Sigmoid colon (tissue), 7 donors: ENCODE measurements around the gene ELMOD3. TPM values are rescaled to one million over a fixed set of nuclear protein-coding genes. Genes with fewer than 3 reads are reported as not detected.

ENCODE experiments used
- DNase-seq: peaks from one replicate; pipeline ENCODE4 v3.0.0-alpha.2; 2019
- H3K27ac ChIP-seq, 4 donors: fragments of 200-600 bp; sonication (generic); one replicate each; pipeline ENCODE4 v1.5.1; 2016 to 2019; ENCODE audit warnings: mild to moderate bottlenecking in 1 of 4
- H3K27me3 ChIP-seq, 3 donors: fragments of 200-600 bp; sonication (generic); one replicate each; pipeline ENCODE4 v1.5.1; 2019; ENCODE audit warnings: mild to moderate bottlenecking in 1 of 3
- H3K36me3 ChIP-seq, 4 donors: fragments of 200-600 bp; sonication (generic); one replicate each; pipeline ENCODE4 v1.5.1; 2016 to 2019
- H3K4me1 ChIP-seq, 4 donors: fragments of 200-600 bp; sonication (generic); one replicate each; pipeline ENCODE4 v1.5.1; 2017 to 2019
- H3K4me3 ChIP-seq, 4 donors: fragments of 200-600 bp; sonication (generic); one replicate each; pipeline ENCODE4 v1.5.1; 2017 to 2019; ENCODE audit warnings: mild to moderate bottlenecking in 2 of 4, moderate library complexity in 1 of 4
- H3K9me3 ChIP-seq, 4 donors: fragments of 200-600 bp in 3 of 4; sonication (generic) in 3 of 4; one replicate each; pipeline versions ENCODE4 v1.5.1 to v1.6.1; 2013 to 2019
- EP300 ChIP-seq, 4 donors: sonication (generic); formaldehyde crosslinking; IDR thresholded peaks; one replicate each; pipeline ENCODE4 v1.6.1; 2017; ENCODE audit warnings: antibody characterized with exemption in 4 of 4
- POLR2A ChIP-seq, 2 donors: fragments of 450-650 bp; IDR thresholded peaks; one replicate each; pipeline ENCODE4 v1.6.1; 2016; ENCODE audit warnings: antibody characterized with exemption in 2 of 2, mild to moderate bottlenecking in 2 of 2, moderate library complexity in 2 of 2
- POLR2AphosphoS5 ChIP-seq, 4 donors: sonication (generic); formaldehyde crosslinking; IDR thresholded peaks; one replicate each; pipeline ENCODE4 v1.6.1; 2017; ENCODE audit warnings: antibody characterized with exemption in 4 of 4
- WGBS, 2 donors: extraction: QIAGEN DNeasy Blood & Tissue Kit; methylation state at CpG; one replicate each; pipeline ENCODE4 v1.1.7; 2013; 5-methylcytosine and 5-hydroxymethylcytosine counted together
- intact Hi-C: fragments of 100-400 bp; cut with DNase I; formaldehyde crosslinking; loops from one replicate; pipeline ENCODE4 v1.15.1; 2023
- polyA plus RNA-seq, 3 donors: library from polyadenylated mRNA; stranded (reverse); fragments of 200-250 nt; gene quantifications; one replicate each; pipeline ENCODE4 v1.2.3, GENCODE V29; 2013
- total RNA-seq, 4 donors: library from RNA; depleted of rRNA; stranded (reverse); fragments of >200 nt; gene quantifications; one replicate each; pipeline ENCODE4 v1.1.0, GENCODE V29; 2016
- TF ChIP-seq, protein P1 (sequence below), 4 experiments: fragments of 450-650 bp in 3 of 4; fragments of 200-600 bp in 1 of 4; IDR thresholded peaks; one replicate each; pipeline ENCODE4 v1.5.1; 2016 to 2019; ENCODE audit warnings: antibody characterized with exemption in 4 of 4, mild to moderate bottlenecking in 3 of 4, moderate library complexity in 2 of 4
- donor health status: healthy with polysubstance abuse.
- donor health status: Bipolar disorder and iron deficiency.
- donor health status: healthy.

The ELMOD3 gene
- total and polyA plus RNA-seq, 7 donors = 11.6 to 26.3 (median 19.7) TPM

DNA sequence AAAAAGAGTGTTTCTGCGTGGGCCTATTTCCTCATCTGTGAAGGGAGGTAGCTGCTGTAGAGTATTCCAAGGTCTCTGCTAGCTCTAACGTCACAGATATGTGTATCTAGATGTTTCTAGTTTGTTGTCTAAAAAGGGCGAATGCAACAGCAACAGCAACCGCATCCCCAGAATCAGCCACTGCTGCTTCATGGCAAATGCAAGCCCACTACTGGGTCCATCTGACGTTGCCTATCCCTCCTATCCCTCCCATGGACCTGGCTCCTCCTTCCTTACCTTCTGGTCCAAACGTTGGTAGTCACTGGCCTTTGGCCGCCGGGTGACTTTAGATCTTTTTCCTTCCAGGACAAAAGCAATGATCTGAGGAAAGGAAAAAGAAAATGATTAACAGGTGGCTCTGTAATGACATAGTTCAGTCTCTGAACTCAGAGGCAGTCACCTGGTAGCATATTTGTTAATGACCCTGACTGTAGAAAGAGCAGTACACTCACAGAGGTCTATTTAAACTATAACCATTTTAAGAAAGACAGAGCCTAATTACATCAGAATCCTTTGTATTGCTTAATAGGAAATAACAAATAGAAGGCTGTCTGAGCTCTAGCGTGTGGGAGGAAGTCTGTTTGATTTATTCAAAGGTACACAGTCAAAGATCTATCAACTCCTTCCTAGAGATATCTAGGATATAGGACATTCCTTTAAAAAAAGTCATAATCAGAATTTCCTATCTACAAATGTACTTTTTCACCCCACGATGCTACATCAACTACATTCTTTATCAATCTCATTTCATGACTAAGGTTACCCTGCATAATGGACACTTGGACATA lies 29.7 kb upstream of the ELMOD3 start:
- intact Hi-C loops = no loop called here

DNA sequence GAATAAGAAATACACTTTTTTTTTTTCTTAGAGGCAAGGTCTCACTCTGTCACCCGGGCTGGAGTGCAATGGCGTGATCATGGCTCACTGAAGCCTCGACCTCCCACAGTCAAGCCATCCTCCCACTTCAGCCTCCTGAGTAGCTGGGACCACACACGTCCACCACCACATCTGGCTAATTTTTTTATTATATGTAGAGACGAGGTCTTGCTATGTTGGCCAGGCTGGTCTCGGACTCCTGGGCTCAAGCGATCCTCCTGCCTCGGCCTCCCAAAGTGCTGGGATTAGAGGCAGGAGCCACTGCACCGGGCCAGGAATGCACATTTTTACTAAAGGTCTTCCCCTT lies 29.1 kb upstream of the ELMOD3 start:
- Histone ChIP-seq H3K27ac (no peak overlapping the region), H3K36me3 (peaks cover 9 to 53% (median 30%) of the 10 kb centered on the region in 4 donors), H3K4me1 (peaks cover 0 to 65% (median 48%) of the 10 kb centered on the region in 4 donors), H3K27me3 (no peaks in the 10 kb centered on the region), H3K9me3 (no peaks in the 10 kb centered on the region), H3K4me3 (peak overlapping the region; percentile 70 to 86 (median 71))
- intact Hi-C loops = no loop called here
- WGBS, 2 donors = 28 to 41% methylated on average over 9 of the region's 9 CpGs
- no peak for TF ChIP-seq POLR2AphosphoS5 (IDR thresholded peaks at IDR 0.05)
- TF ChIP-seq, protein P1, sequence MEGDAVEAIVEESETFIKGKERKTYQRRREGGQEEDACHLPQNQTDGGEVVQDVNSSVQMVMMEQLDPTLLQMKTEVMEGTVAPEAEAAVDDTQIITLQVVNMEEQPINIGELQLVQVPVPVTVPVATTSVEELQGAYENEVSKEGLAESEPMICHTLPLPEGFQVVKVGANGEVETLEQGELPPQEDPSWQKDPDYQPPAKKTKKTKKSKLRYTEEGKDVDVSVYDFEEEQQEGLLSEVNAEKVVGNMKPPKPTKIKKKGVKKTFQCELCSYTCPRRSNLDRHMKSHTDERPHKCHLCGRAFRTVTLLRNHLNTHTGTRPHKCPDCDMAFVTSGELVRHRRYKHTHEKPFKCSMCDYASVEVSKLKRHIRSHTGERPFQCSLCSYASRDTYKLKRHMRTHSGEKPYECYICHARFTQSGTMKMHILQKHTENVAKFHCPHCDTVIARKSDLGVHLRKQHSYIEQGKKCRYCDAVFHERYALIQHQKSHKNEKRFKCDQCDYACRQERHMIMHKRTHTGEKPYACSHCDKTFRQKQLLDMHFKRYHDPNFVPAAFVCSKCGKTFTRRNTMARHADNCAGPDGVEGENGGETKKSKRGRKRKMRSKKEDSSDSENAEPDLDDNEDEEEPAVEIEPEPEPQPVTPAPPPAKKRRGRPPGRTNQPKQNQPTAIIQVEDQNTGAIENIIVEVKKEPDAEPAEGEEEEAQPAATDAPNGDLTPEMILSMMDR (IDR thresholded peaks at IDR 0.05) = no peak
- no peak for TF ChIP-seq EP300 (IDR thresholded peaks at IDR 0.05)
- TF ChIP-seq POLR2A (IDR thresholded peaks at IDR 0.05) = no peak
- DNase-seq = no peak

More for the DNA sequence above, 29.7 kb upstream of the ELMOD3 start:
- Histone ChIP-seq H3K27me3 (no peaks in the 10 kb centered on the region), H3K4me1 (peaks cover 0 to 65% (median 49%) of the 10 kb centered on the region in 4 donors), H3K9me3 (no peaks in the 10 kb centered on the region), H3K27ac (no peak overlapping the region), H3K4me3 (peak overlapping the region in 3 of 4 donors; percentile 70 to 86 (median 70)), H3K36me3 (peaks cover 9 to 59% (median 31%) of the 10 kb centered on the region in 4 donors)
- DNase-seq = peak; percentile 53
- WGBS, 2 donors = 13 to 38% methylated on average over 10 of the region's 10 CpGs
- TF ChIP-seq, protein P1 (IDR thresholded peaks at IDR 0.05) = no peak
- TF ChIP-seq POLR2AphosphoS5 (IDR thresholded peaks at IDR 0.05) (no peak), POLR2A (IDR thresholded peaks at IDR 0.05) (no peak)

GRCh38 chr2:85326406-85327159 lies 28.0 kb upstream of the ELMOD3 start:
- Histone ChIP-seq H3K9me3 (no peaks in the 10 kb centered on the region), H3K27me3 (no peaks in the 10 kb centered on the region), H3K4me1 (peaks cover 0 to 57% (median 48%) of the 10 kb centered on the region in 4 donors), H3K27ac (peak overlapping the region; percentile 90 to 97 (median 94)), H3K36me3 (peaks cover 9 to 41% (median 27%) of the 10 kb centered on the region in 4 donors), H3K4me3 (peak overlapping the region; percentile 70 to 86 (median 71))
- no peak for DNase-seq
- intact Hi-C loops = no loop called here
- no peak for TF ChIP-seq EP300 (IDR thresholded peaks at IDR 0.05)
- TF ChIP-seq POLR2AphosphoS5 (IDR thresholded peaks at IDR 0.05) = no peak
- TF ChIP-seq, protein P1 (IDR thresholded peaks at IDR 0.05) = no peak
- no peak for TF ChIP-seq POLR2A (IDR thresholded peaks at IDR 0.05)
- 2 to 10% methylated on average over 32 of the region's 32 CpGs for WGBS, 2 donors

GRCh38 chr2:85327160-85327821 lies 27.3 kb upstream of the ELMOD3 start:
- Histone ChIP-seq H3K9me3 (no peaks in the 10 kb centered on the region), H3K36me3 (peaks cover 8 to 34% (median 21%) of the 10 kb centered on the region in 4 donors), H3K4me1 (peaks cover 0 to 50% (median 45%) of the 10 kb centered on the region in 4 donors), H3K27ac (peak overlapping the region; percentile 90 to 97 (median 94)), H3K27me3 (no peaks in the 10 kb centered on the region), H3K4me3 (peak overlapping the region; percentile 70 to 86 (median 71))
- intact Hi-C loops = no loop called here
- 2 to 3% methylated on average over 41 of the region's 41 CpGs for WGBS, 2 donors
- peak; percentile 80 for DNase-seq
- TF ChIP-seq, protein P1 (IDR thresholded peaks at IDR 0.05) = no peak
- no peak for TF ChIP-seq POLR2A (IDR thresholded peaks at IDR 0.05)
- TF ChIP-seq POLR2AphosphoS5 (IDR thresholded peaks at IDR 0.05) = no peak
- TF ChIP-seq EP300 (IDR thresholded peaks at IDR 0.05) = no peak
